ENCODE results near the gene CAMKK1. TPM values are rescaled to one million over a fixed set of nuclear protein-coding genes. Genes with fewer than 3 reads are reported as not detected.
A peak's percentile ranks its signal among the peaks of the same experiment; 100 is the strongest.

CAMKK1 gene
- total and polyA plus RNA-seq, 2 experiments from 2014 or later, result 4.3 to 7.1 TPM

- TF ChIP-seq JUNB (IDR thresholded peaks at IDR 0.05; ENCODE audit: unreplicated experiment) (no peak), POLR2AphosphoS5 (IDR thresholded peaks at IDR 0.05; ENCODE audit: low read depth) (no peak), ZNF331 (CRISPR knock-in tag; IDR thresholded peaks at IDR 0.05; ENCODE audit: low read depth) (no peak)
Measured at GRCh38 chr17:3893720-3894116, 865 bp upstream of the CAMKK1 start (continued).

- Histone ChIP-seq H3K27ac (ENCODE audit: low read depth) (no peak overlapping the region), H3K4me3 (peak overlapping the region; percentile 83), H3K27me3 (ENCODE audit: insufficient read depth) (no peaks in the 10 kb centered on the region), H3K79me2 (replicated peaks; ENCODE audit: insufficient read depth) (0 out of 2 replicates have a peak, but pooled peaks cover 4% of the 10 kb centered on the region), H3K9me2 (ENCODE audit: insufficient read depth) (no peaks in the 10 kb centered on the region), H3K4me2 (peak overlapping the region; percentile 90), H2AFZ (no peak overlapping the region), H3K4me1 (ENCODE audit: insufficient read depth) (peaks cover 28% of the 10 kb centered on the region), H3F3A (replicated peaks; ENCODE audit: low read depth) (peaks cover 17% of the 10 kb centered on the region; the same call in 1 of the 2 replicates), H3K36me3 (ENCODE audit: insufficient read depth) (no peaks in the 10 kb centered on the region), H4K20me1 (replicated peaks; ENCODE audit: insufficient read depth) (no peaks in the 10 kb centered on the region)
- H3K27me3 Mint-ChIP-seq (ENCODE audit: insufficient read depth, low read depth, poor library complexity), result peaks cover 23% of the 10 kb centered on the region
- H3K4me1 Mint-ChIP-seq, result peaks cover 43% of the 10 kb centered on the region
- H3K4me3 Mint-ChIP-seq, result peak overlapping the region; percentile 84
- ATAC-seq (peak; percentile 41), DNase-seq (ENCODE audit: low spot score) (peak; percentile 66)
- no peaks in the 10 kb centered on the region; the same call in 2 of the 3 replicates for H3K36me3 Mint-ChIP-seq (ENCODE audit: low read depth)
- H3K27ac Mint-ChIP-seq, result no peak overlapping the region
- no peak for TF ChIP-seq POLR2AphosphoS5 (IDR thresholded peaks at IDR 0.05; ENCODE audit: low read depth)
- no peak for TF ChIP-seq EZH2 (IDR thresholded peaks at IDR 0.05; ENCODE audit: low read depth, unreplicated experiment)
- TF ChIP-seq CTCF (conservative IDR thresholded peaks at IDR 0.05; ENCODE audit: low read depth in 2 of 2), result peak in 1 of 2 experiments; percentile 23; a peak in 1 of 4 replicates
- peaks cover 3% of the 10 kb centered on the region; the same call in 1 of the 3 replicates for H3K9me3 Mint-ChIP-seq
Measured at GRCh38 chr17:3892095-3892998, 506 bp downstream of the CAMKK1 start.

DNA sequence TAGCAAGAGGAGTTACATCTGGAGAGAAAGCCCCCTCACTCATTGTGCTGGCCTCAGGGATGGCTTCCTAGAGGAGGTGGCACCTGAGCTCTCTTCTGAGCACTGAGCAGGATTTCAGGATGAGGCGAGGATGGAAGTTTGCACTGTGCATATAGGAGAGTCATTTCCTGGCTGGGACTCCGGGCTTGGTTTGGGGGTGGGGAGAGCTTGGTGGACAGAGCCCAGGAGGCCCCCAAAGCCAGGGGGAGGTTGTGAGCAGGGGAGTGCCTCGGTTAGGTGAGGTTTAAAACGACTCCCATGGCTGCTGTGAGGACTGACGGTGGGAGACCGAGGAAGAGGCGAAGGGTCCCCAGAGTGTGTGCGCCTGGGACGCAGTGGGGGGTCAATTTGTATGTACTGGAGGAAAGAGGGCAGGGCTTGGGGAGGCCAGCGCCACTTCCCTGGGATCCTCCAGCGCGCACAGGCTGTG, 1.2 kb downstream of the CAMKK1 start:
- Histone ChIP-seq H3F3A (replicated peaks; ENCODE audit: low read depth) (peaks cover 17% of the 10 kb centered on the region; the same call in 1 of the 2 replicates), H3K4me2 (peak overlapping the region; percentile 90), H3K27me3 (ENCODE audit: insufficient read depth) (no peaks in the 10 kb centered on the region), H3K4me3 (peak overlapping the region; percentile 83), H3K4me1 (ENCODE audit: insufficient read depth) (peaks cover 28% of the 10 kb centered on the region), H3K36me3 (ENCODE audit: insufficient read depth) (no peaks in the 10 kb centered on the region), H2AFZ (no peak overlapping the region), H4K20me1 (replicated peaks; ENCODE audit: insufficient read depth) (no peaks in the 10 kb centered on the region; the same call in 1 of the 2 replicates), H3K27ac (ENCODE audit: low read depth) (no peak overlapping the region), H3K79me2 (replicated peaks; ENCODE audit: insufficient read depth) (0 out of 2 replicates have a peak, but pooled peaks cover 4% of the 10 kb centered on the region), H3K9me2 (ENCODE audit: insufficient read depth) (no peaks in the 10 kb centered on the region)
- ATAC-seq (peak; percentile 30; the same call in 2 of the 3 replicates), DNase-seq (ENCODE audit: low spot score) (peak; percentile 75)
- peaks cover 48% of the 10 kb centered on the region for H3K4me1 Mint-ChIP-seq
- no peak overlapping the region for H3K27ac Mint-ChIP-seq
- peaks cover 24% of the 10 kb centered on the region for H3K27me3 Mint-ChIP-seq (ENCODE audit: insufficient read depth, low read depth, poor library complexity)
- H3K4me3 Mint-ChIP-seq, result peak overlapping the region; percentile 84
- peaks cover 3% of the 10 kb centered on the region; the same call in 1 of the 3 replicates for H3K9me3 Mint-ChIP-seq
- H3K36me3 Mint-ChIP-seq (ENCODE audit: low read depth), result no peaks in the 10 kb centered on the region; the same call in 2 of the 3 replicates
- TF ChIP-seq CTCF (conservative IDR thresholded peaks at IDR 0.05; ENCODE audit: low read depth in 2 of 2) (no peak), POLR2AphosphoS5 (IDR thresholded peaks at IDR 0.05; ENCODE audit: low read depth) (no peak), EZH2 (IDR thresholded peaks at IDR 0.05; ENCODE audit: low read depth, unreplicated experiment) (no peak)
- TF ChIP-seq, protein P1, sequence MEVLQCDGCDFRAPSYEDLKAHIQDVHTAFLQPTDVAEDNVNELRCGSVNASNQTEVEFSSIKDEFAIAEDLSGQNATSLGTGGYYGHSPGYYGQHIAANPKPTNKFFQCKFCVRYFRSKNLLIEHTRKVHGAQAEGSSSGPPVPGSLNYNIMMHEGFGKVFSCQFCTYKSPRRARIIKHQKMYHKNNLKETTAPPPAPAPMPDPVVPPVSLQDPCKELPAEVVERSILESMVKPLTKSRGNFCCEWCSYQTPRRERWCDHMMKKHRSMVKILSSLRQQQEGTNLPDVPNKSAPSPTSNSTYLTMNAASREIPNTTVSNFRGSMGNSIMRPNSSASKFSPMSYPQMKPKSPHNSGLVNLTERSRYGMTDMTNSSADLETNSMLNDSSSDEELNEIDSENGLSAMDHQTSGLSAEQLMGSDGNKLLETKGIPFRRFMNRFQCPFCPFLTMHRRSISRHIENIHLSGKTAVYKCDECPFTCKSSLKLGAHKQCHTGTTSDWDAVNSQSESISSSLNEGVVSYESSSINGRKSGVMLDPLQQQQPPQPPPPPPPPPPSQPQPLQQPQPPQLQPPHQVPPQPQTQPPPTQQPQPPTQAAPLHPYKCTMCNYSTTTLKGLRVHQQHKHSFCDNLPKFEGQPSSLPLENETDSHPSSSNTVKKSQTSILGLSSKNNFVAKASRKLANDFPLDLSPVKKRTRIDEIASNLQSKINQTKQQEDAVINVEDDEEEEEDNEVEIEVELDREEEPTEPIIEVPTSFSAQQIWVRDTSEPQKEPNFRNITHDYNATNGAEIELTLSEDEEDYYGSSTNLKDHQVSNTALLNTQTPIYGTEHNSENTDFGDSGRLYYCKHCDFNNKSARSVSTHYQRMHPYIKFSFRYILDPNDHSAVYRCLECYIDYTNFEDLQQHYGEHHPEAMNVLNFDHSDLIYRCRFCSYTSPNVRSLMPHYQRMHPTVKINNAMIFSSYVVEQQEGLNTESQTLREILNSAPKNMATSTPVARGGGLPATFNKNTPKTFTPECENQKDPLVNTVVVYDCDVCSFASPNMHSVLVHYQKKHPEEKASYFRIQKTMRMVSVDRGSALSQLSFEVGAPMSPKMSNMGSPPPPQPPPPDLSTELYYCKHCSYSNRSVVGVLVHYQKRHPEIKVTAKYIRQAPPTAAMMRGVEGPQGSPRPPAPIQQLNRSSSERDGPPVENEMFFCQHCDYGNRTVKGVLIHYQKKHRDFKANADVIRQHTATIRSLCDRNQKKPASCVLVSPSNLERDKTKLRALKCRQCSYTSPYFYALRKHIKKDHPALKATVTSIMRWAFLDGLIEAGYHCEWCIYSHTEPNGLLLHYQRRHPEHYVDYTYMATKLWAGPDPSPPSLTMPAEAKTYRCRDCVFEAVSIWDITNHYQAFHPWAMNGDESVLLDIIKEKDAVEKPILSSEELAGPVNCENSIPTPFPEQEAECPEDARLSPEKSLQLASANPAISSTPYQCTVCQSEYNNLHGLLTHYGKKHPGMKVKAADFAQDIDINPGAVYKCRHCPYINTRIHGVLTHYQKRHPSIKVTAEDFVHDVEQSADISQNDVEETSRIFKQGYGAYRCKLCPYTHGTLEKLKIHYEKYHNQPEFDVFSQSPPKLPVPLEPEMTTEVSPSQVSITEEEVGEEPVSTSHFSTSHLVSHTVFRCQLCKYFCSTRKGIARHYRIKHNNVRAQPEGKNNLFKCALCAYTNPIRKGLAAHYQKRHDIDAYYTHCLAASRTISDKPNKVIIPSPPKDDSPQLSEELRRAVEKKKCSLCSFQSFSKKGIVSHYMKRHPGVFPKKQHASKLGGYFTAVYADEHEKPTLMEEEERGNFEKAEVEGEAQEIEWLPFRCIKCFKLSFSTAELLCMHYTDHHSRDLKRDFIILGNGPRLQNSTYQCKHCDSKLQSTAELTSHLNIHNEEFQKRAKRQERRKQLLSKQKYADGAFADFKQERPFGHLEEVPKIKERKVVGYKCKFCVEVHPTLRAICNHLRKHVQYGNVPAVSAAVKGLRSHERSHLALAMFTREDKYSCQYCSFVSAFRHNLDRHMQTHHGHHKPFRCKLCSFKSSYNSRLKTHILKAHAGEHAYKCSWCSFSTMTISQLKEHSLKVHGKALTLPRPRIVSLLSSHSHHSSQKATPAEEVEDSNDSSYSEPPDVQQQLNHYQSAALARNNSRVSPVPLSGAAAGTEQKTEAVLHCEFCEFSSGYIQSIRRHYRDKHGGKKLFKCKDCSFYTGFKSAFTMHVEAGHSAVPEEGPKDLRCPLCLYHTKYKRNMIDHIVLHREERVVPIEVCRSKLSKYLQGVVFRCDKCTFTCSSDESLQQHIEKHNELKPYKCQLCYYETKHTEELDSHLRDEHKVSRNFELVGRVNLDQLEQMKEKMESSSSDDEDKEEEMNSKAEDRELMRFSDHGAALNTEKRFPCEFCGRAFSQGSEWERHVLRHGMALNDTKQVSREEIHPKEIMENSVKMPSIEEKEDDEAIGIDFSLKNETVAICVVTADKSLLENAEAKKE (CRISPR knock-in tag; IDR thresholded peaks at IDR 0.05), result no peak

Measured in GM23338 (cell line).